Liver (tissue), 9 donors: ENCODE results near the gene COX7A1. TPM values are rescaled to one million over a fixed set of nuclear protein-coding genes. Genes with fewer than 3 reads are reported as not detected.

Experiments used
- DNase-seq: peaks from one replicate; pipeline ENCODE4 v3.0.0-alpha.2; 2017; ENCODE audit warnings: low spot score
- H3K27ac ChIP-seq, 2 donors: one replicate each; pipeline ENCODE4 v1.7.0; 2013; ENCODE audit warnings: inconsistent platforms in 2 of 2, low read length in 2 of 2, control low read depth in 1 of 2, low read depth in 1 of 2, mild to moderate bottlenecking in 1 of 2
- H3K27me3 ChIP-seq, 4 donors: one replicate each; pipeline versions ENCODE4 v1.6.1 to v1.7.0; 2013; ENCODE audit warnings: low read length in 3 of 4, inconsistent platforms in 1 of 4, mild to moderate bottlenecking in 1 of 4, moderate library complexity in 1 of 4; ENCODE audit not compliant: control insufficient read depth in 4 of 4, insufficient read depth in 4 of 4
- H3K36me3 ChIP-seq, 4 donors: one replicate each; pipeline versions ENCODE4 v1.6.1 to v1.7.0; 2013; ENCODE audit warnings: low read length in 3 of 4, mild to moderate bottlenecking in 3 of 4, low read depth in 1 of 4, moderate library complexity in 1 of 4; ENCODE audit not compliant: control insufficient read depth in 4 of 4, insufficient read depth in 3 of 4
- H3K4me1 ChIP-seq, 4 donors: one replicate each; pipeline versions ENCODE4 v1.6.1 to v1.7.0; 2013; ENCODE audit warnings: low read length in 3 of 4, mild to moderate bottlenecking in 3 of 4, moderate library complexity in 1 of 4; ENCODE audit not compliant: control insufficient read depth in 4 of 4, insufficient read depth in 4 of 4
- H3K4me3 ChIP-seq, 3 donors: one replicate each; pipeline versions ENCODE4 v1.6.1 to v1.7.0; 2013; ENCODE audit warnings: low read length in 3 of 3, control low read depth in 1 of 3, low read depth in 1 of 3, mild to moderate bottlenecking in 1 of 3
- H3K9ac ChIP-seq, 2 donors: one replicate each; pipeline ENCODE4 v1.7.0; 2013; ENCODE audit warnings: low read length in 2 of 2, mild to moderate bottlenecking in 2 of 2, moderate library complexity in 2 of 2, control low read depth in 1 of 2, low read depth in 1 of 2
- H3K9me3 ChIP-seq, 4 donors: one replicate each; pipeline versions ENCODE4 v1.6.1 to v1.7.0; 2013; ENCODE audit warnings: low read length in 3 of 4; ENCODE audit not compliant: control insufficient read depth in 4 of 4
- EGR1 ChIP-seq, 2 donors: IDR thresholded peaks; 2 replicates each; pipeline ENCODE4 v1.6.1; 2016 to 2018; ENCODE audit warnings: antibody characterized with exemption in 2 of 2, low read depth in 2 of 2
- GABPA ChIP-seq, 2 donors: IDR thresholded peaks in 1 of 2; conservative IDR thresholded peaks in 1 of 2; 2 replicates each; pipeline ENCODE4 v1.6.1; 2016; ENCODE audit warnings: antibody characterized with exemption in 2 of 2, mild to moderate bottlenecking in 1 of 2, moderate library complexity in 1 of 2
- HNF4A ChIP-seq, 2 donors: conservative IDR thresholded peaks; 2 replicates each; pipeline ENCODE4 v1.6.1; 2016; ENCODE audit warnings: antibody characterized with exemption in 2 of 2, mild to moderate bottlenecking in 2 of 2
- HNF4G ChIP-seq: IDR thresholded peaks from 2 replicates; pipeline ENCODE4 v1.6.1; 2016; ENCODE audit warnings: antibody characterized with exemption
- JUND ChIP-seq, 2 donors: IDR thresholded peaks; 2 replicates each; pipeline ENCODE4 v1.6.1; 2016; ENCODE audit warnings: antibody characterized with exemption in 2 of 2
- NR2F2 ChIP-seq: IDR thresholded peaks from 2 replicates; pipeline ENCODE4 v1.6.1; 2016; ENCODE audit warnings: antibody characterized with exemption
- RAD21 ChIP-seq, 2 donors: IDR thresholded peaks; 2 replicates each; pipeline ENCODE4 v1.6.1; 2016; ENCODE audit warnings: antibody characterized with exemption in 2 of 2, mild to moderate bottlenecking in 2 of 2
- RXRA ChIP-seq, 2 donors: IDR thresholded peaks; 2 replicates each; pipeline ENCODE4 v1.6.1; 2017 to 2018; ENCODE audit warnings: antibody characterized with exemption in 2 of 2, mild to moderate bottlenecking in 1 of 2
- SP1 ChIP-seq: IDR thresholded peaks from 2 replicates; pipeline ENCODE4 v1.6.1; 2018; ENCODE audit warnings: antibody characterized with exemption, mild to moderate bottlenecking
- TAF1 ChIP-seq: conservative IDR thresholded peaks from 2 replicates; pipeline ENCODE4 v1.6.1; 2016; ENCODE audit warnings: antibody characterized with exemption, mild to moderate bottlenecking
- YY1 ChIP-seq: IDR thresholded peaks from 2 replicates; pipeline ENCODE4 v1.6.1; 2016; ENCODE audit warnings: antibody characterized with exemption, mild to moderate bottlenecking
- WGBS: extraction: QIAGEN DNeasy Blood & Tissue Kit; methylation state at CpG from one replicate; pipeline ENCODE4 v1.1.7; 2013; 5-methylcytosine and 5-hydroxymethylcytosine counted together
- polyA plus RNA-seq, 2 donors: library from polyadenylated mRNA; stranded (reverse) in 1 of 2; unstranded in 1 of 2; fragments of 200-250 nt in 1 of 2; fragments of >200 nt in 1 of 2; fragmentation: Nextera tagmentation in 1 of 2; extraction: Ambion mirVana in 1 of 2; gene quantifications; one replicate each; pipeline versions ENCODE4 v1.2.1 to v1.2.3, GENCODE V29; 2013 to 2015
- total RNA-seq, 2 donors: library from RNA; depleted of rRNA; stranded (reverse); fragments of >200 nt; gene quantifications; one replicate each; pipeline ENCODE4 v1.2.3, GENCODE V29; 2014
- TF ChIP-seq, protein P1 (sequence below): IDR thresholded peaks from 2 replicates; pipeline ENCODE4 v1.6.1; 2016; ENCODE audit warnings: antibody characterized with exemption
- TF ChIP-seq, protein P2 (sequence below): IDR thresholded peaks from 2 replicates; pipeline ENCODE4 v1.6.1; 2016; ENCODE audit warnings: antibody characterized with exemption
- TF ChIP-seq, protein P3 (sequence below): IDR thresholded peaks from 2 replicates; pipeline ENCODE4 v1.6.1; 2016; ENCODE audit warnings: antibody characterized with exemption
- TF ChIP-seq, protein P4 (sequence below): fragments of 150-350 bp; IDR thresholded peaks from 2 replicates; pipeline ENCODE4 v1.5.1; 2017; ENCODE audit warnings: improper control_type of control experiment, low read depth, low read length; ENCODE audit not compliant: missing input control
- TF ChIP-seq, protein P5 (sequence below): IDR thresholded peaks from 2 replicates; pipeline ENCODE4 v1.6.1; 2016; ENCODE audit warnings: antibody characterized with exemption, mild to moderate bottlenecking
- donor health status: healthy.
- donor health status: healthy.
- donor health status: healthy.
- donor health status: healthy.
- donor health status: healthy.

COX7A1 gene
- total and polyA plus RNA-seq, 4 donors: 0.17 to 11.4 (median 1.3) TPM

DNA sequence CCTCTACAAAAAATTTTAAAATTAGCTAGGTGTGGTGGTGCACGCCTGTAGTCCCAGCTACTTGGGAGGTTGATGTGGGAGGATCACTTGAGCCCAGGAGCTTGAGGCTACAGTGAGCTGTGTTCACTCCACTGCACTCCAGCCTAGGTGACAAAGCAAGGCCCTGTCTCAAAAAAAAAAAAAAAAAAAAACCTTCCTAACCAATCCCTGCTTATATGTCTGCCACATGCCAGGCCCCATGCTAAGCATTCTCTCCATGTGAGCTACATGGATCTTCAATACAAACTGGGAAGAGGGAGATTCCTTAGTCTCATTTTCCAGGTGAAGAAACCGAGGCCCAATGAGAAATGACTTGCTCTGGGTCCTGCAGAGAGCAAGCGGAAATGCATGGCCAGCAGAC, 43.6 kb downstream of the COX7A1 start (continued):
- TF ChIP-seq HNF4A (conservative IDR thresholded peaks at IDR 0.05) (no peak), GABPA (IDR thresholded peaks at IDR 0.05 in 1 of 2, conservative IDR thresholded peaks at IDR 0.05 in 1 of 2) (no peak), EGR1 (IDR thresholded peaks at IDR 0.05; ENCODE audit: low read depth in 2 of 2) (no peak), JUND (IDR thresholded peaks at IDR 0.05) (no peak)
- TF ChIP-seq, protein P1, sequence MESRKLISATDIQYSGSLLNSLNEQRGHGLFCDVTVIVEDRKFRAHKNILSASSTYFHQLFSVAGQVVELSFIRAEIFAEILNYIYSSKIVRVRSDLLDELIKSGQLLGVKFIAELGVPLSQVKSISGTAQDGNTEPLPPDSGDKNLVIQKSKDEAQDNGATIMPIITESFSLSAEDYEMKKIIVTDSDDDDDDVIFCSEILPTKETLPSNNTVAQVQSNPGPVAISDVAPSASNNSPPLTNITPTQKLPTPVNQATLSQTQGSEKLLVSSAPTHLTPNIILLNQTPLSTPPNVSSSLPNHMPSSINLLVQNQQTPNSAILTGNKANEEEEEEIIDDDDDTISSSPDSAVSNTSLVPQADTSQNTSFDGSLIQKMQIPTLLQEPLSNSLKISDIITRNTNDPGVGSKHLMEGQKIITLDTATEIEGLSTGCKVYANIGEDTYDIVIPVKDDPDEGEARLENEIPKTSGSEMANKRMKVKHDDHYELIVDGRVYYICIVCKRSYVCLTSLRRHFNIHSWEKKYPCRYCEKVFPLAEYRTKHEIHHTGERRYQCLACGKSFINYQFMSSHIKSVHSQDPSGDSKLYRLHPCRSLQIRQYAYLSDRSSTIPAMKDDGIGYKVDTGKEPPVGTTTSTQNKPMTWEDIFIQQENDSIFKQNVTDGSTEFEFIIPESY: no peak
- TF ChIP-seq, protein P2, sequence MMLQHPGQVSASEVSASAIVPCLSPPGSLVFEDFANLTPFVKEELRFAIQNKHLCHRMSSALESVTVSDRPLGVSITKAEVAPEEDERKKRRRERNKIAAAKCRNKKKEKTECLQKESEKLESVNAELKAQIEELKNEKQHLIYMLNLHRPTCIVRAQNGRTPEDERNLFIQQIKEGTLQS: no peak

DNA sequence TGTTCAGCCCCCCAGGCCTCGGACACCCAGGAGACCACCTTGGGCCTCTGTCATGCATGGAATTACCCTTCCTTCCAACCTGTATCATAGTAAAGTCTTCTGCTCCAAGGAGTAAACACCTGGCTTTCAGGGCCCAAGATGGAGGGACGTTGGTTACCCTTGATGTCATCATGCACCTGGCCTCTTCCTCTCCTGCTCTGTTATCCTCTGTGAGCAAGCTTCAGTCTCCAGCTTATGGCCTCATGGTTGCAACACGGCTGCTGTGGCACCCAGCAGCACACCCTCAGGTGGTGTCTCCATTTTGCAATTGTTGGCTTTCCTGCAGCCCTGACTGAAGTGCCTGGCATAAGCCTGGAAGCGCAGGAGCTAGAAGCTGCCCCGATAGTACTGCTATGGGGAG, 45.3 kb downstream of the COX7A1 start:
- TF ChIP-seq NR2F2 (no peak), SP1 (no peak), HNF4G (no peak), TAF1 (no peak), GABPA (IDR thresholded peaks at IDR 0.05 in 1 of 2, conservative IDR thresholded peaks at IDR 0.05 in 1 of 2) (no peak)
- TF ChIP-seq, protein P3, sequence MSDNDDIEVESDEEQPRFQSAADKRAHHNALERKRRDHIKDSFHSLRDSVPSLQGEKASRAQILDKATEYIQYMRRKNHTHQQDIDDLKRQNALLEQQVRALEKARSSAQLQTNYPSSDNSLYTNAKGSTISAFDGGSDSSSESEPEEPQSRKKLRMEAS: no peak
- TF ChIP-seq, protein P1: no peak
- TF ChIP-seq, protein P2: no peak
- 96% methylated on average over 5 of the region's 5 CpGs for WGBS
- no peaks in the 10 kb centered on the region for H3K27me3 ChIP-seq
- H3K4me1 ChIP-seq: no peaks in the 10 kb centered on the region
- H3K27ac ChIP-seq: no peak overlapping the region
- DNase-seq: no peak
- no peak overlapping the region for H3K4me3 ChIP-seq
- H3K36me3 ChIP-seq: peaks cover 0 to 5% (median 0%) of the 10 kb centered on the region in 4 donors
- no peak overlapping the region for H3K9ac ChIP-seq
- H3K9me3 ChIP-seq: no peaks in the 10 kb centered on the region

DNA sequence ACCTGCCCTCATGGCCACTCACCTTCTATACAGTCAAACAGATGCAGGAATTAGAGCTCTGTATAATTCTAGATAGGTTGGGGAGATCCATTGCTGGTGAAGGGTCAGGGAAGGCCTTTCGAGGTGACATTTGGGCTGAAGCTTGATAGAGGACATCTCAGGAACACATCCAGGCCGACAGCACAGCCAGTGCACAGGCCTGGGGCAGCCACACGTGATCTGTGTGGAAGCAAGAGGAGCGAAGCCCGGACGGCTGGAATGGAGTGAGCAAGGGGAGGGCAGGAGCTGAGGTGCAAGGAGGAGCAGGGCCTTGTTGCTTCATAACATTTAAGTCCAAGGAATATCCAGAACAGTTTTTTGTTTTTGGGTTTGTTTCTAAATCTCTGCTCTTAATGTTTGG, 45.8 kb downstream of the COX7A1 start:
- Histone ChIP-seq H3K36me3 (peaks cover 0 to 3% (median 0%) of the 10 kb centered on the region in 4 donors), H3K9ac (no peak overlapping the region), H3K9me3 (no peaks in the 10 kb centered on the region), H3K27me3 (no peaks in the 10 kb centered on the region), H3K4me3 (no peak overlapping the region), H3K4me1 (no peaks in the 10 kb centered on the region), H3K27ac (no peak overlapping the region)
- no peak for DNase-seq
- 96% methylated on average over 6 of the region's 6 CpGs for WGBS
- TF ChIP-seq, protein P4, sequence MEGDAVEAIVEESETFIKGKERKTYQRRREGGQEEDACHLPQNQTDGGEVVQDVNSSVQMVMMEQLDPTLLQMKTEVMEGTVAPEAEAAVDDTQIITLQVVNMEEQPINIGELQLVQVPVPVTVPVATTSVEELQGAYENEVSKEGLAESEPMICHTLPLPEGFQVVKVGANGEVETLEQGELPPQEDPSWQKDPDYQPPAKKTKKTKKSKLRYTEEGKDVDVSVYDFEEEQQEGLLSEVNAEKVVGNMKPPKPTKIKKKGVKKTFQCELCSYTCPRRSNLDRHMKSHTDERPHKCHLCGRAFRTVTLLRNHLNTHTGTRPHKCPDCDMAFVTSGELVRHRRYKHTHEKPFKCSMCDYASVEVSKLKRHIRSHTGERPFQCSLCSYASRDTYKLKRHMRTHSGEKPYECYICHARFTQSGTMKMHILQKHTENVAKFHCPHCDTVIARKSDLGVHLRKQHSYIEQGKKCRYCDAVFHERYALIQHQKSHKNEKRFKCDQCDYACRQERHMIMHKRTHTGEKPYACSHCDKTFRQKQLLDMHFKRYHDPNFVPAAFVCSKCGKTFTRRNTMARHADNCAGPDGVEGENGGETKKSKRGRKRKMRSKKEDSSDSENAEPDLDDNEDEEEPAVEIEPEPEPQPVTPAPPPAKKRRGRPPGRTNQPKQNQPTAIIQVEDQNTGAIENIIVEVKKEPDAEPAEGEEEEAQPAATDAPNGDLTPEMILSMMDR: no peak
- TF ChIP-seq HNF4A (conservative IDR thresholded peaks at IDR 0.05) (no peak), RXRA (IDR thresholded peaks at IDR 0.05) (no peak), YY1 (no peak), RAD21 (IDR thresholded peaks at IDR 0.05) (no peak), JUND (IDR thresholded peaks at IDR 0.05) (no peak), HNF4G (no peak)
- TF ChIP-seq, protein P2: no peak
- TF ChIP-seq, protein P3: no peak
- TF ChIP-seq, protein P1: no peak
- TF ChIP-seq, protein P5, sequence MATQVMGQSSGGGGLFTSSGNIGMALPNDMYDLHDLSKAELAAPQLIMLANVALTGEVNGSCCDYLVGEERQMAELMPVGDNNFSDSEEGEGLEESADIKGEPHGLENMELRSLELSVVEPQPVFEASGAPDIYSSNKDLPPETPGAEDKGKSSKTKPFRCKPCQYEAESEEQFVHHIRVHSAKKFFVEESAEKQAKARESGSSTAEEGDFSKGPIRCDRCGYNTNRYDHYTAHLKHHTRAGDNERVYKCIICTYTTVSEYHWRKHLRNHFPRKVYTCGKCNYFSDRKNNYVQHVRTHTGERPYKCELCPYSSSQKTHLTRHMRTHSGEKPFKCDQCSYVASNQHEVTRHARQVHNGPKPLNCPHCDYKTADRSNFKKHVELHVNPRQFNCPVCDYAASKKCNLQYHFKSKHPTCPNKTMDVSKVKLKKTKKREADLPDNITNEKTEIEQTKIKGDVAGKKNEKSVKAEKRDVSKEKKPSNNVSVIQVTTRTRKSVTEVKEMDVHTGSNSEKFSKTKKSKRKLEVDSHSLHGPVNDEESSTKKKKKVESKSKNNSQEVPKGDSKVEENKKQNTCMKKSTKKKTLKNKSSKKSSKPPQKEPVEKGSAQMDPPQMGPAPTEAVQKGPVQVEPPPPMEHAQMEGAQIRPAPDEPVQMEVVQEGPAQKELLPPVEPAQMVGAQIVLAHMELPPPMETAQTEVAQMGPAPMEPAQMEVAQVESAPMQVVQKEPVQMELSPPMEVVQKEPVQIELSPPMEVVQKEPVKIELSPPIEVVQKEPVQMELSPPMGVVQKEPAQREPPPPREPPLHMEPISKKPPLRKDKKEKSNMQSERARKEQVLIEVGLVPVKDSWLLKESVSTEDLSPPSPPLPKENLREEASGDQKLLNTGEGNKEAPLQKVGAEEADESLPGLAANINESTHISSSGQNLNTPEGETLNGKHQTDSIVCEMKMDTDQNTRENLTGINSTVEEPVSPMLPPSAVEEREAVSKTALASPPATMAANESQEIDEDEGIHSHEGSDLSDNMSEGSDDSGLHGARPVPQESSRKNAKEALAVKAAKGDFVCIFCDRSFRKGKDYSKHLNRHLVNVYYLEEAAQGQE: no peak
